H1 (cell line): ENCODE data around the gene NGEF. TPM values are rescaled to one million over a fixed set of nuclear protein-coding genes. Genes with fewer than 3 reads are reported as not detected.

Source experiments
- CTCF ChIA-PET: fragments of 300-600 bp; sonication (Branson Sonifier 250); formaldehyde crosslinking; loops from one replicate; lab custom pipeline; 2021; ENCODE audit not compliant: partially characterized antibody; lab: Charles Lee
- POLR2A ChIA-PET: fragments of 300-600 bp; sonication (Branson Sonifier 250); formaldehyde crosslinking; loops from one replicate; lab custom pipeline; 2021; ENCODE audit warnings: inconsistent platforms; ENCODE audit not compliant: partially characterized antibody; lab: Charles Lee
- DNase-seq, 2 experiments: peaks; one replicate each; pipeline versions ENCODE4 v3.0.0 to v3.0.0-alpha.2; 2010 to 2022; ENCODE audit warnings: low spot score in 2 of 2, low read depth in 1 of 2, mixed read lengths in 1 of 2
- FAIRE-seq: peaks from 2 replicates; lab custom pipeline; 2011; peaks lifted over from hg19 to GRCh38; lab: Jason Lieb, UNC
- H2AFZ ChIP-seq: 2 replicates; pipeline ENCODE4 v1.8.1; 2012; ENCODE audit warnings: low read length, inconsistent platforms
- H2AK5ac ChIP-seq: 2 replicates; pipeline ENCODE4 v1.6.1; 2013; ENCODE audit warnings: low read depth, low read length
- H2BK120ac ChIP-seq: replicated peaks from 2 replicates; pipeline ENCODE3; 2013; ENCODE audit warnings: low read depth, low read length, inconsistent platforms
- H2BK12ac ChIP-seq: 2 replicates; pipeline ENCODE4 v1.6.1; 2013; ENCODE audit warnings: low read depth, low read length
- H2BK15ac ChIP-seq: 2 replicates; pipeline ENCODE4 v1.6.1; 2013; ENCODE audit warnings: low read length
- H2BK20ac ChIP-seq: 2 replicates; pipeline ENCODE4 v1.6.1; 2013; ENCODE audit warnings: low read length
- H2BK5ac ChIP-seq: 2 replicates; pipeline ENCODE4 v1.6.1; 2013; ENCODE audit warnings: low read depth, low read length
- H3K14ac ChIP-seq: 2 replicates; pipeline ENCODE4 v1.6.1; 2013; ENCODE audit warnings: inconsistent platforms; ENCODE audit not compliant: insufficient read length
- H3K18ac ChIP-seq: 2 replicates; pipeline ENCODE4 v1.6.1; 2013; ENCODE audit warnings: low read length; ENCODE audit errors: extremely low read depth
- H3K23ac ChIP-seq: 2 replicates; pipeline ENCODE4 v1.6.1; 2013; ENCODE audit warnings: inconsistent platforms; ENCODE audit not compliant: insufficient read length
- H3K23me2 ChIP-seq: 2 replicates; pipeline ENCODE4 v1.6.1; 2013; ENCODE audit warnings: low read depth, low read length
- H3K27ac ChIP-seq: 2 replicates; pipeline ENCODE4 v1.6.1; 2011; ENCODE audit warnings: low read depth, low read length, inconsistent platforms
- H3K27me3 ChIP-seq, 4 experiments: replicated peaks in 1 of 4; 1 replicate in 1 of 4; 2 replicates in 3 of 4; pipeline versions ENCODE4 v1.6.1 to v1.8.1; 2011 to 2013; ENCODE audit warnings: low read length in 3 of 4, mild to moderate bottlenecking in 3 of 4, inconsistent platforms in 2 of 4, mixed read lengths in 2 of 4, moderate library complexity in 1 of 4; ENCODE audit not compliant: control insufficient read depth in 3 of 4, insufficient read depth in 3 of 4; ENCODE audit errors: extremely low read depth in 1 of 4
- H3K36me3 ChIP-seq, 4 experiments: 2 replicates each; pipeline versions ENCODE4 v1.6.1 to v1.8.1; 2011 to 2013; ENCODE audit warnings: mild to moderate bottlenecking in 4 of 4, low read length in 3 of 4, moderate library complexity in 2 of 4, control low read depth in 1 of 4, inconsistent platforms in 1 of 4; ENCODE audit not compliant: insufficient read depth in 4 of 4, control insufficient read depth in 2 of 4
- H3K4ac ChIP-seq: replicated peaks from 2 replicates; pipeline ENCODE3; 2013; ENCODE audit warnings: low read length, low read depth, mixed read lengths, inconsistent platforms; ENCODE audit not compliant: insufficient read length
- H3K4me1 ChIP-seq, 4 experiments: replicated peaks in 1 of 4; 1 replicate in 1 of 4; 2 replicates in 3 of 4; pipeline versions ENCODE4 v1.6.1 to v1.8.1; 2011 to 2013; ENCODE audit warnings: low read length in 3 of 4, inconsistent platforms in 2 of 4, mixed read lengths in 1 of 4; ENCODE audit not compliant: insufficient read depth in 4 of 4, control insufficient read depth in 3 of 4
- H3K4me2 ChIP-seq, 2 experiments: 2 replicates each; pipeline versions ENCODE4 v1.6.1 to v1.8.1; 2011 to 2013; ENCODE audit warnings: low read depth in 2 of 2, low read length in 2 of 2, control low read depth in 1 of 2, inconsistent platforms in 1 of 2, mild to moderate bottlenecking in 1 of 2; ENCODE audit not compliant: insufficient read depth in 1 of 2
- H3K4me3 ChIP-seq, 4 experiments: fragments of 200-600, 300-600 bp in 1 of 4; sonication (generic), shearing (Covaris generic), sonication (Bioruptor Twin) in 1 of 4; 2 replicates each; pipeline versions ENCODE4 v1.5.1 to v1.8.1; 2011 to 2016; ENCODE audit warnings: low read length in 4 of 4, low read depth in 3 of 4, control low read depth in 2 of 4, inconsistent platforms in 2 of 4, mild to moderate bottlenecking in 2 of 4, mixed read lengths in 1 of 4, moderate library complexity in 1 of 4; ENCODE audit not compliant: insufficient read depth in 2 of 4; ENCODE audit errors: extremely low read depth in 1 of 4
- H3K56ac ChIP-seq: replicated peaks from 2 replicates; pipeline ENCODE3; 2013; ENCODE audit warnings: low read depth, mild to moderate bottlenecking, mixed read lengths, low read length, inconsistent platforms; ENCODE audit not compliant: insufficient read length
- H3K79me1 ChIP-seq: 2 replicates; pipeline ENCODE4 v1.6.1; 2013; ENCODE audit warnings: low read depth, low read length, control low read depth
- H3K79me2 ChIP-seq, 2 experiments: 2 replicates each; pipeline versions ENCODE4 v1.6.1 to v1.8.1; 2012 to 2013; ENCODE audit warnings: low read length in 2 of 2, mild to moderate bottlenecking in 2 of 2, inconsistent platforms in 1 of 2; ENCODE audit not compliant: insufficient read depth in 2 of 2, control insufficient read depth in 1 of 2
- H3K9ac ChIP-seq, 4 experiments: replicated peaks in 1 of 4; 1 replicate in 1 of 4; 2 replicates in 3 of 4; pipeline versions ENCODE4 v1.6.1 to v1.8.1; 2011 to 2013; ENCODE audit warnings: low read depth in 3 of 4, low read length in 3 of 4, control low read depth in 2 of 4, mild to moderate bottlenecking in 2 of 4, moderate library complexity in 2 of 4, inconsistent platforms in 1 of 4; ENCODE audit errors: extremely low read depth in 1 of 4
- H3K9me3 ChIP-seq, 2 experiments: 2 replicates each; pipeline versions ENCODE4 v1.6.1 to v1.8.1; 2012 to 2013; ENCODE audit warnings: mild to moderate bottlenecking in 2 of 2, moderate library complexity in 2 of 2, control low read depth in 1 of 2, inconsistent platforms in 1 of 2, low read depth in 1 of 2, low read length in 1 of 2, mixed read lengths in 1 of 2; ENCODE audit not compliant: insufficient read depth in 2 of 2
- H4K20me1 ChIP-seq, 2 experiments: replicated peaks in 1 of 2; 2 replicates each; pipeline versions ENCODE3 to v1.8.1; 2011 to 2013; ENCODE audit warnings: inconsistent platforms in 2 of 2, low read length in 2 of 2, mild to moderate bottlenecking in 1 of 2; ENCODE audit not compliant: insufficient read depth in 2 of 2, control insufficient read depth in 1 of 2
- H4K5ac ChIP-seq: 2 replicates; pipeline ENCODE4 v1.6.1; 2013; ENCODE audit warnings: low read length, low read depth, mixed read lengths, inconsistent platforms; ENCODE audit not compliant: insufficient read length
- H4K8ac ChIP-seq: 2 replicates; pipeline ENCODE4 v1.8.0; 2013; ENCODE audit warnings: mild to moderate bottlenecking, moderate library complexity, low read length, inconsistent platforms; ENCODE audit not compliant: insufficient read depth; ENCODE audit errors: extremely low read depth
- H4K91ac ChIP-seq: replicated peaks from 2 replicates; pipeline ENCODE3; 2013; ENCODE audit warnings: low read length, mixed read lengths, inconsistent platforms; ENCODE audit not compliant: insufficient read length
- ATF2 ChIP-seq: IDR thresholded peaks from 2 replicates; pipeline ENCODE4 v1.6.1; 2012; ENCODE audit warnings: low read length, inconsistent platforms
- BACH1 ChIP-seq: IDR thresholded peaks from 2 replicates; pipeline ENCODE4 v1.6.1; 2012; ENCODE audit warnings: low read length, improper control_type of control experiment
- CHD2 ChIP-seq: IDR thresholded peaks from 2 replicates; pipeline ENCODE4 v1.6.1; 2012; ENCODE audit warnings: low read length, improper control_type of control experiment
- CREB1 ChIP-seq: IDR thresholded peaks from 2 replicates; pipeline ENCODE4 v1.6.1; 2012; ENCODE audit warnings: inconsistent platforms
- CTBP2 ChIP-seq: IDR thresholded peaks from 2 replicates; pipeline ENCODE4 v1.7.0; 2011; ENCODE audit warnings: borderline replicate concordance, mild to moderate bottlenecking, moderate library complexity, mixed read lengths, low read length; ENCODE audit not compliant: insufficient read depth, insufficient read length
- MAFK ChIP-seq: IDR thresholded peaks from 2 replicates; pipeline ENCODE4 v1.6.1; 2012; ENCODE audit warnings: low read depth, mild to moderate bottlenecking, improper control_type of control experiment, low read length
- POLR2AphosphoS5 ChIP-seq: IDR thresholded peaks from 2 replicates; pipeline ENCODE4 v1.6.1; 2011; ENCODE audit warnings: low read depth, low read length
- POU5F1 ChIP-seq: IDR thresholded peaks from 2 replicates; pipeline ENCODE4 v1.6.1; 2011; ENCODE audit warnings: low read depth, mild to moderate bottlenecking, low read length, moderate library complexity
- SP1 ChIP-seq: IDR thresholded peaks from 2 replicates; pipeline ENCODE4 v1.6.1; 2011; ENCODE audit warnings: low read depth, low read length
- SRF ChIP-seq: IDR thresholded peaks from 2 replicates; pipeline ENCODE4 v1.6.1; 2011; ENCODE audit warnings: mild to moderate bottlenecking, low read depth, low read length, moderate library complexity
- TAF7 ChIP-seq: optimal IDR thresholded peaks from 2 replicates; pipeline ENCODE3; 2011; ENCODE audit warnings: low read depth, mild to moderate bottlenecking, inconsistent platforms, low read length, moderate library complexity, borderline replicate concordance
- USF2 ChIP-seq: IDR thresholded peaks from 2 replicates; pipeline ENCODE4 v1.6.1; 2011; ENCODE audit warnings: low read length, improper control_type of control experiment
- YY1 ChIP-seq: IDR thresholded peaks from 2 replicates; pipeline ENCODE4 v1.6.1; 2011; ENCODE audit warnings: low read depth, mild to moderate bottlenecking, low read length
- WGBS, 2 experiments: shearing (Covaris generic) in 1 of 2; methylation state at CpG; one replicate each; pipeline versions ENCODE4 v1.1.6 to v1.1.7; 2013 to 2015; ENCODE audit warnings: low lambda C conversion rate in 2 of 2, mixed read lengths in 2 of 2, inconsistent platforms in 1 of 2, low coverage in 1 of 2, missing lambda C conversion rate in 1 of 2; ENCODE audit not compliant: insufficient replicate concordance in 2 of 2, insufficient coverage in 1 of 2, insufficient read length in 1 of 2; ENCODE audit errors: extremely low coverage in 1 of 2, missing lambda C conversion rate in 1 of 2; 5-methylcytosine and 5-hydroxymethylcytosine counted together
- polyA plus RNA-seq, 7 experiments: library from polyadenylated mRNA; depleted of rRNA in 3 of 7; stranded (reverse) in 5 of 7; unstranded in 2 of 7; fragments of >200 nt in 5 of 7; fragments of 200-250 nt in 2 of 7; gene quantifications; 1 replicate in 5 of 7; 2 replicates in 1 of 7; 4 replicates in 1 of 7; pipeline versions ENCODE4 v1.2.1 to v1.2.3, GENCODE V29; 2011 to 2013; ENCODE audit warnings: missing spikeins in 2 of 7, mixed read lengths in 2 of 7
- total RNA-seq: library from RNA; stranded (reverse); fragmentation: NEBNext Ultra II Directional; extraction: Animal tissue kit (Norgen Biotek cat#: 25700); gene quantifications from 2 replicates; pipeline ENCODE4 v1.2.1, GENCODE V29; 2021

The NGEF gene
- total and polyA plus RNA-seq, 2 of the 8 experiments (the other 6 are each of a cell fraction or from before 2014, with no cell fraction given) = 2.7 to 3.2 TPM

GRCh38 chr2:233017947-233018346, 4.9 kb upstream of the NGEF start:
- Histone ChIP-seq H3K4me2 (no peak overlapping the region), H2BK5ac (no peak overlapping the region), H3K23ac (no peak overlapping the region), H2BK12ac (no peak overlapping the region), H3K4me3 (no peak overlapping the region), H3K4ac (no peak overlapping the region), H4K5ac (no peak overlapping the region), H3K27me3 (no peaks in the 10 kb centered on the region), H2AFZ (no peak overlapping the region), H3K18ac (no peak overlapping the region), H2AK5ac (no peak overlapping the region), H3K14ac (no peak overlapping the region), H3K23me2 (peaks cover 10% of the 10 kb centered on the region; the same call in 1 of the 2 replicates), H3K27ac (no peak overlapping the region), H4K20me1 (no peaks in the 10 kb centered on the region), H3K4me1 (no peaks in the 10 kb centered on the region), H4K8ac (no peak overlapping the region), H3K36me3 (no peaks in the 10 kb centered on the region), H3K79me2 (no peaks in the 10 kb centered on the region), H3K79me1 (no peaks in the 10 kb centered on the region), H4K91ac (no peak overlapping the region), H3K9ac (no peak overlapping the region), H2BK120ac (no peak overlapping the region), H3K9me3 (no peaks in the 10 kb centered on the region), H3K56ac (no peak overlapping the region), H2BK20ac (no peak overlapping the region), H2BK15ac (no peak overlapping the region)
- FAIRE-seq (no peak), DNase-seq (no peak)
- POLR2A ChIA-PET = no interaction called here
- WGBS, 2 experiments = 79% methylated on average over 1 of the region's 1 CpG; no CpG with 5 or more reads in 1 of the 2 experiments
- CTCF ChIA-PET = interaction anchor here (1.3 to 2.2 kb wide), 4 partner anchors 11 to 38 kb away, joined by 3 to 8 read pairs (median 6); partner anchors contain the start of gene NEU2
- TF ChIP-seq POU5F1 (no peak), POLR2AphosphoS5 (no peak), ATF2 (no peak), SP1 (no peak), MAFK (no peak), CTBP2 (no peak), CREB1 (no peak), CHD2 (no peak), TAF7 (no peak), SRF (no peak), BACH1 (no peak), USF2 (no peak), YY1 (no peak)
